GM10266 (cell line): ENCODE results near the gene ZNF317.

Experiments
- DNase-seq: peaks from one replicate; pipeline ENCODE4 v3.0.0; 2012; ENCODE audit errors: extremely low spot score
- CTCF ChIP-seq: IDR thresholded peaks from 2 replicates; pipeline ENCODE4 v1.5.1; 2012; ENCODE audit warnings: mild to moderate bottlenecking, low read depth; ENCODE audit not compliant: control insufficient read depth, insufficient read depth; ENCODE audit errors: missing control alignments

The ZNF317 gene

GRCh38 chr19:9150650-9151049, 10.5 kb downstream of the ZNF317 start:
- no peak for DNase-seq

GRCh38 chr19:9151367-9151766, 11.2 kb downstream of the ZNF317 start:
- no peak for DNase-seq
- no peak for TF ChIP-seq CTCF

More at GRCh38 chr19:9150650-9151049, 10.5 kb downstream of the ZNF317 start:
- no peak for TF ChIP-seq CTCF

- DNase-seq = no peak
Measured at GRCh38 chr19:9155591-9155990, 15.4 kb downstream of the ZNF317 start.

GRCh38 chr19:9156304-9156703, 16.1 kb downstream of the ZNF317 start:
- TF ChIP-seq CTCF = no peak
- DNase-seq = no peak

More at GRCh38 chr19:9155591-9155990, 15.4 kb downstream of the ZNF317 start:
- TF ChIP-seq CTCF = no peak

GRCh38 chr19:9159891-9160290, 19.7 kb downstream of the ZNF317 start:
- no peak for TF ChIP-seq CTCF

GRCh38 chr19:9161427-9161826, 21.2 kb downstream of the ZNF317 start:
- TF ChIP-seq CTCF = no peak
- DNase-seq = no peak

More at GRCh38 chr19:9159891-9160290, 19.7 kb downstream of the ZNF317 start:
- no peak for DNase-seq

- TF ChIP-seq CTCF = no peak
- DNase-seq = no peak
Measured at GRCh38 chr19:9165261-9165660, 25.1 kb downstream of the ZNF317 start.
